Breast epithelium (tissue), 4 donors: Measurements from ENCODE around the gene DNAH9. TPM values are rescaled to one million over a fixed set of nuclear protein-coding genes. Genes with fewer than 3 reads are reported as not detected.

Source experiments
- DNase-seq, 2 donors: peaks; one replicate each; pipeline ENCODE4 v3.0.0-alpha.2; 2019; ENCODE audit warnings: low spot score in 2 of 2
- H3K27ac ChIP-seq, 2 donors: fragments of 200-600 bp; sonication (generic) in 1 of 2; one replicate each; pipeline ENCODE4 v1.5.1; 2016 to 2019; ENCODE audit warnings: mild to moderate bottlenecking in 1 of 2
- H3K27me3 ChIP-seq, 2 donors: fragments of 200-600 bp; sonication (generic) in 1 of 2; one replicate each; pipeline versions ENCODE4 v1.5.1 to v1.6.0; 2017 to 2019; ENCODE audit warnings: control low read depth in 1 of 2, mild to moderate bottlenecking in 1 of 2
- H3K36me3 ChIP-seq: fragments of 200-600 bp; one replicate; pipeline ENCODE4 v1.5.1; 2019
- H3K4me1 ChIP-seq, 2 donors: fragments of 200-600 bp; sonication (generic); one replicate each; pipeline ENCODE4 v1.5.1; 2016 to 2019; ENCODE audit warnings: control low read depth in 1 of 2
- H3K4me3 ChIP-seq, 3 donors: fragments of 200-600 bp; sonication (generic); 1 replicate in 2 of 3; 2 replicates in 1 of 3; pipeline ENCODE4 v1.5.1; 2016 to 2019; ENCODE audit warnings: mild to moderate bottlenecking in 3 of 3, moderate library complexity in 2 of 3
- H3K9me3 ChIP-seq, 2 donors: fragments of 200-600 bp; sonication (generic) in 1 of 2; one replicate each; pipeline ENCODE4 v1.5.1; 2016 to 2019; ENCODE audit warnings: control low read depth in 1 of 2
- CTCF ChIP-seq, 3 donors: fragments of 450-650 bp; IDR thresholded peaks; one replicate each; pipeline ENCODE4 v1.5.1; 2016 to 2017; ENCODE audit warnings: antibody characterized with exemption in 3 of 3, mild to moderate bottlenecking in 3 of 3, moderate library complexity in 3 of 3
- POLR2A ChIP-seq: fragments of 450-650 bp; IDR thresholded peaks from one replicate; pipeline ENCODE4 v1.6.1; 2016; ENCODE audit warnings: antibody characterized with exemption, mild to moderate bottlenecking, moderate library complexity
- POLR2AphosphoS5 ChIP-seq, 3 donors: sonication (generic); formaldehyde crosslinking; IDR thresholded peaks; one replicate each; pipeline ENCODE4 v1.6.1; 2017; ENCODE audit warnings: antibody characterized with exemption in 3 of 3
- intact Hi-C: fragments of 100-400 bp; cut with DNase I; formaldehyde crosslinking; loops from one replicate; pipeline ENCODE4 v1.15.1; 2023; ENCODE audit warnings: low total_unique reads
- total RNA-seq, 3 donors: library from RNA; depleted of rRNA; stranded (reverse); fragments of >200 nt; gene quantifications; one replicate each; pipeline ENCODE4 v1.1.0, GENCODE V29; 2016

Gene DNAH9
- total RNA-seq, 3 donors from 2014 or later = 0.66 to 3.5 (median 1.2) TPM

GRCh38 chr17:11668618-11669017 is 70.3 kb downstream of the DNAH9 start:
- TF ChIP-seq CTCF (IDR thresholded peaks at IDR 0.05) (no peak), POLR2AphosphoS5 (IDR thresholded peaks at IDR 0.05) (no peak)
- intact Hi-C loops = no loop called here
- Histone ChIP-seq H3K4me3 (no peak overlapping the region), H3K4me1 (no peaks in the 10 kb centered on the region), H3K27ac (no peak overlapping the region), H3K27me3 (no peaks in the 10 kb centered on the region), H3K9me3 (no peaks in the 10 kb centered on the region), H3K36me3 (no peaks in the 10 kb centered on the region)
- no peak for DNase-seq

GRCh38 chr17:11671126-11671525 is 72.9 kb downstream of the DNAH9 start:
- Histone ChIP-seq H3K27ac (no peak overlapping the region), H3K27me3 (no peaks in the 10 kb centered on the region), H3K4me3 (no peak overlapping the region), H3K9me3 (no peaks in the 10 kb centered on the region), H3K4me1 (no peaks in the 10 kb centered on the region), H3K36me3 (no peaks in the 10 kb centered on the region)
- TF ChIP-seq POLR2AphosphoS5 (IDR thresholded peaks at IDR 0.05) (no peak), CTCF (IDR thresholded peaks at IDR 0.05) (no peak), POLR2A (no peak)
- intact Hi-C loops = no loop called here
- no peak for DNase-seq

GRCh38 chr17:11682646-11683045 is 84.4 kb downstream of the DNAH9 start:
- Histone ChIP-seq H3K4me3 (no peak overlapping the region), H3K27me3 (no peaks in the 10 kb centered on the region), H3K27ac (no peak overlapping the region), H3K36me3 (no peaks in the 10 kb centered on the region), H3K9me3 (no peaks in the 10 kb centered on the region), H3K4me1 (no peaks in the 10 kb centered on the region)
- no peak for DNase-seq
- TF ChIP-seq POLR2AphosphoS5 (IDR thresholded peaks at IDR 0.05) = no peak
- TF ChIP-seq CTCF (IDR thresholded peaks at IDR 0.05) = no peak
- TF ChIP-seq POLR2A = no peak
- intact Hi-C loops = no loop called here

- H3K36me3 ChIP-seq = no peaks in the 10 kb centered on the region
- H3K27ac ChIP-seq = no peak overlapping the region
- H3K4me3 ChIP-seq = no peak overlapping the region
- intact Hi-C loops = no loop called here
- DNase-seq = no peak
- no peaks in the 10 kb centered on the region for H3K4me1 ChIP-seq
- H3K9me3 ChIP-seq = no peaks in the 10 kb centered on the region
- no peak for TF ChIP-seq POLR2AphosphoS5 (IDR thresholded peaks at IDR 0.05)
- TF ChIP-seq POLR2A = no peak
- TF ChIP-seq CTCF (IDR thresholded peaks at IDR 0.05) = no peak
- no peaks in the 10 kb centered on the region for H3K27me3 ChIP-seq
These were observed 92.4 kb downstream of the DNAH9 start for GRCh38 chr17:11690681-11691080.

GRCh38 chr17:11692688-11693087 is 94.4 kb downstream of the DNAH9 start:
- no peak for DNase-seq
- H3K4me1 ChIP-seq = no peaks in the 10 kb centered on the region
- H3K9me3 ChIP-seq = no peaks in the 10 kb centered on the region
- H3K4me3 ChIP-seq = no peak overlapping the region
- TF ChIP-seq POLR2AphosphoS5 (IDR thresholded peaks at IDR 0.05) = no peak
- no peak overlapping the region for H3K27ac ChIP-seq
- no peaks in the 10 kb centered on the region for H3K27me3 ChIP-seq
- H3K36me3 ChIP-seq = no peaks in the 10 kb centered on the region
- intact Hi-C loops = no loop called here

- intact Hi-C loops = no loop called here
- H3K27ac ChIP-seq = no peak overlapping the region
- no peak for TF ChIP-seq POLR2AphosphoS5 (IDR thresholded peaks at IDR 0.05)
- TF ChIP-seq POLR2A = no peak
- TF ChIP-seq CTCF (IDR thresholded peaks at IDR 0.05) = no peak
These were observed 95.0 kb downstream of the DNAH9 start for GRCh38 chr17:11693284-11693683.

More at GRCh38 chr17:11693284-11693683, 95.0 kb downstream of the DNAH9 start:
- Histone ChIP-seq H3K4me3 (no peak overlapping the region), H3K4me1 (no peaks in the 10 kb centered on the region), H3K9me3 (no peaks in the 10 kb centered on the region), H3K36me3 (no peaks in the 10 kb centered on the region), H3K27me3 (no peaks in the 10 kb centered on the region)
- no peak for DNase-seq
